ENCODE measurements around the gene FAM83G.

FAM83G gene

GRCh38 chr17:18992454-18993130 lies 12.0 kb downstream of the FAM83G start:
- Mint-ChIP-seq H3K27ac (no peak overlapping the region), H3K4me1 (peaks cover 7% of the 10 kb centered on the region), H3K9me3 (peaks cover 16% of the 10 kb centered on the region), H3K36me3 (ENCODE audit: low read depth) (peaks cover 10% of the 10 kb centered on the region), H3K27me3 (ENCODE audit: low read depth) (no peaks in the 10 kb centered on the region), H3K4me3 (no peak overlapping the region)
- no peak for TF ChIP-seq CTCF (IDR thresholded peaks at IDR 0.05; ENCODE audit: unreplicated experiment in 3 of 3)

- no peak for TF ChIP-seq CTCF (IDR thresholded peaks at IDR 0.05; ENCODE audit: unreplicated experiment in 3 of 3)
- H3K4me3 Mint-ChIP-seq, result no peak overlapping the region
- no peak overlapping the region for H3K27ac Mint-ChIP-seq
- H3K36me3 Mint-ChIP-seq (ENCODE audit: low read depth), result peaks cover 8% of the 10 kb centered on the region
- peaks cover 7% of the 10 kb centered on the region for H3K4me1 Mint-ChIP-seq
- H3K27me3 Mint-ChIP-seq (ENCODE audit: low read depth), result no peaks in the 10 kb centered on the region
- peaks cover 14% of the 10 kb centered on the region for H3K9me3 Mint-ChIP-seq
Measured at GRCh38 chr17:18991531-18992315, 12.8 kb downstream of the FAM83G start.

- TF ChIP-seq CTCF (IDR thresholded peaks at IDR 0.05; ENCODE audit: unreplicated experiment in 3 of 3), result no peak
- no peak overlapping the region for H3K4me3 Mint-ChIP-seq
- peaks cover 7% of the 10 kb centered on the region for H3K4me1 Mint-ChIP-seq
- no peak overlapping the region for H3K27ac Mint-ChIP-seq
- peaks cover 6% of the 10 kb centered on the region for H3K36me3 Mint-ChIP-seq (ENCODE audit: low read depth)
- no peaks in the 10 kb centered on the region for H3K27me3 Mint-ChIP-seq (ENCODE audit: low read depth)
- H3K9me3 Mint-ChIP-seq, result peaks cover 11% of the 10 kb centered on the region
Measured at GRCh38 chr17:18990331-18990730, 14.2 kb downstream of the FAM83G start.

GRCh38 chr17:18988546-18989173 lies 15.9 kb downstream of the FAM83G start:
- Mint-ChIP-seq H3K36me3 (ENCODE audit: low read depth) (no peaks in the 10 kb centered on the region), H3K4me3 (no peak overlapping the region), H3K4me1 (peaks cover under 1% of the 10 kb centered on the region), H3K27me3 (ENCODE audit: low read depth) (no peaks in the 10 kb centered on the region), H3K27ac (no peak overlapping the region), H3K9me3 (no peaks in the 10 kb centered on the region)
- no peak for TF ChIP-seq CTCF (IDR thresholded peaks at IDR 0.05; ENCODE audit: unreplicated experiment in 3 of 3)

- Mint-ChIP-seq H3K4me1 (no peaks in the 10 kb centered on the region), H3K36me3 (ENCODE audit: low read depth) (no peaks in the 10 kb centered on the region), H3K4me3 (no peak overlapping the region), H3K27ac (no peak overlapping the region), H3K9me3 (no peaks in the 10 kb centered on the region), H3K27me3 (ENCODE audit: low read depth) (no peaks in the 10 kb centered on the region)
- TF ChIP-seq CTCF (IDR thresholded peaks at IDR 0.05; ENCODE audit: unreplicated experiment in 3 of 3), result no peak
Measured at GRCh38 chr17:18987862-18988545, 16.6 kb downstream of the FAM83G start.
